HG02970 (cell line): ENCODE data around the gene TRIM37.
"Not testable (repeated sequence)": the region's sequence is repeated elsewhere in the genome, so short reads cannot be mapped to it uniquely, and the experiment has no call there.

Experiments used
- ATAC-seq: cut with Tn5 transposase; IDR thresholded peaks from one replicate; pipeline ENCODE4 v1.9.1; 2021; ENCODE audit warnings: mild to moderate bottlenecking, moderate library complexity, moderate number of reproducible peaks; ENCODE audit not compliant: unreplicated experiment, low FRiP score

TRIM37 gene

GRCh38 chr17:59111539-59111938, 4.9 kb upstream of the TRIM37 start:
- no peak for ATAC-seq

- no peak for ATAC-seq
Observed at GRCh38 chr17:59110973-59111372, 4.3 kb upstream of the TRIM37 start.

GRCh38 chr17:59108400-59109102, 1.9 kb upstream of the TRIM37 start:
- ATAC-seq = no peak

- no peak for ATAC-seq
Observed at GRCh38 chr17:59107306-59107670, 608 bp upstream of the TRIM37 start.

GRCh38 chr17:59105852-59106462, 723 bp downstream of the TRIM37 start:
- ATAC-seq = peak; percentile 22

GRCh38 chr17:59101178-59101577, 5.5 kb downstream of the TRIM37 start:
- ATAC-seq = no peak

GRCh38 chr17:59097876-59098275, 8.8 kb downstream of the TRIM37 start:
- no peak for ATAC-seq

GRCh38 chr17:59094861-59095530, 11.7 kb downstream of the TRIM37 start:
- no peak for ATAC-seq

GRCh38 chr17:59093702-59094231, 12.9 kb downstream of the TRIM37 start:
- no peak for ATAC-seq

GRCh38 chr17:59093145-59093701, 13.5 kb downstream of the TRIM37 start:
- ATAC-seq = no peak

GRCh38 chr17:59090593-59090992, 16.1 kb downstream of the TRIM37 start:
- ATAC-seq = not testable (repeated sequence)

GRCh38 chr17:59084154-59084553, 22.5 kb downstream of the TRIM37 start:
- ATAC-seq = no peak

- no peak for ATAC-seq
Observed at GRCh38 chr17:59074494-59074893, 32.2 kb downstream of the TRIM37 start.

- no peak for ATAC-seq
Observed at GRCh38 chr17:59073972-59074371, 32.7 kb downstream of the TRIM37 start.

GRCh38 chr17:59069856-59070255, 36.8 kb downstream of the TRIM37 start:
- ATAC-seq = no peak

- ATAC-seq = no peak
Observed at GRCh38 chr17:59067756-59068155, 38.9 kb downstream of the TRIM37 start.

- no peak for ATAC-seq
Observed at GRCh38 chr17:59067340-59067739, 39.3 kb downstream of the TRIM37 start.

- ATAC-seq = no peak
Observed at GRCh38 chr17:59062509-59062908, 44.2 kb downstream of the TRIM37 start.

- no peak for ATAC-seq
Observed at GRCh38 chr17:59056857-59057256, 49.8 kb downstream of the TRIM37 start.

- ATAC-seq = no peak
Observed at GRCh38 chr17:59049798-59050197, 56.9 kb downstream of the TRIM37 start.

GRCh38 chr17:59047616-59048015, 59.1 kb downstream of the TRIM37 start:
- no peak for ATAC-seq
